ENCODE results near the gene PTPN14.

PTPN14 gene

DNA sequence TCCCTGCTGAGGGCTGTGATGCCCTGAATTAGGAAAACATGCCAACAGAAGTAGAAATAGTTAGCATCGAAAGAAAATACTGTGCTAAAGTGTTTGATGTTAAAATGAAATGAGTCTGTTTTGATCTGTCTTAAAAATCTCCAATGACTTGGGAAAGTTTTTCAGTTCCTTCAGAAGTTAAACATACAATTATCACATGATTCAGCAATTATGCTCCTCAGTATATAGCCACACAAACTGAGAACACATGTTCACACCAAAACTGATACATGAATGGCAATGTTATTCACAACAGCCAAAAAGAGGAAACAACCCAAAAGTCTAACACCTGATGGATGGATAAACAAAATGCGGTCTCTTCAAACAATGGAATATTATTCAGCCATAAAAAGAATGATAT, 130.6 kb downstream of the PTPN14 start:
- no peak for DNase-seq (ENCODE audit: extremely low read depth, low read depth)
- TF ChIP-seq CTCF (IDR thresholded peaks at IDR 0.05; ENCODE audit: low read depth, low read length), result no peak

DNA sequence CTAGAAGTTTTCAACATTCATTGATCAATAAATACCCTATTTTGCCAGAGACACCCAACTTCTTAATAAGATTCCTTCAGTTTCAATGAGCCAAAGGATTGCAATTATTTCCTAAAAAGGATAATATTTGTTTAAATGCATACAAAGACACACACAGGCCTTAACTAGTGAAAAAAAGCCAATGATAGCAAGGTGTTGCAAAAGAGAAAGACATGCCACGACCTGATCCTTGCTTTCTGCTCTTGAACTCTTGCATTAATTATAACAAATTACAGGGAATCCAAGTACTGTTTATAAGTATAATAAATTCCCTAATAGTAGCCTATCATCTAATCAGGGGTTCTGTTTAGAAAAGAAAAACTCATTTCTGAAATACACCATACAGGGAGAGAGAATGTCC, 131.1 kb downstream of the PTPN14 start:
- DNase-seq (ENCODE audit: extremely low read depth, low read depth), result no peak
- no peak for TF ChIP-seq CTCF (IDR thresholded peaks at IDR 0.05; ENCODE audit: low read depth, low read length)

GRCh38 chr1:214419650-214420049, 131.8 kb downstream of the PTPN14 start:
- DNase-seq (ENCODE audit: extremely low read depth, low read depth), result no peak
- no peak for TF ChIP-seq CTCF (IDR thresholded peaks at IDR 0.05; ENCODE audit: low read depth, low read length)

DNA sequence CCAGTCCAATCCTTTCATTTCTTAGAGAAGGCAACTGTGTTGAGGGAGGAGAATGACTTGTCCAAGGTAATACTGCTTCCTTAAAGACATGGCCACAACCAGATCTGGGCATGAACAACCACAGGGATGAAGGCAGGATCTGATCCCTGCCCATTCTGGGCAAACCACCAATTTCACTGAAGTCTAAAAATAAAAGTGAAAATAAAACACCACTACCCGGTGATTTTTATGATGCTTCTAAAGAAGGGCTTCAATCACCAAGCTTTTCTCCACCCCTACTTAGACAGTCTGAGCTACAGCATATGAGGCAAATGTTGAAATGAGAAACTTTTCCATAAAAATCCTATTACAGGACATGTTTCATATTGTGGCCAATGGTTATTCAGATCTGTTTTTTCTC, 133.0 kb downstream of the PTPN14 start:
- no peak for TF ChIP-seq CTCF (IDR thresholded peaks at IDR 0.05; ENCODE audit: low read depth, low read length)
- DNase-seq (ENCODE audit: extremely low read depth, low read depth), result no peak

GRCh38 chr1:214417545-214418210, 133.7 kb downstream of the PTPN14 start:
- DNase-seq (ENCODE audit: extremely low read depth, low read depth), result no peak
- TF ChIP-seq CTCF (IDR thresholded peaks at IDR 0.05; ENCODE audit: low read depth, low read length), result no peak

DNA sequence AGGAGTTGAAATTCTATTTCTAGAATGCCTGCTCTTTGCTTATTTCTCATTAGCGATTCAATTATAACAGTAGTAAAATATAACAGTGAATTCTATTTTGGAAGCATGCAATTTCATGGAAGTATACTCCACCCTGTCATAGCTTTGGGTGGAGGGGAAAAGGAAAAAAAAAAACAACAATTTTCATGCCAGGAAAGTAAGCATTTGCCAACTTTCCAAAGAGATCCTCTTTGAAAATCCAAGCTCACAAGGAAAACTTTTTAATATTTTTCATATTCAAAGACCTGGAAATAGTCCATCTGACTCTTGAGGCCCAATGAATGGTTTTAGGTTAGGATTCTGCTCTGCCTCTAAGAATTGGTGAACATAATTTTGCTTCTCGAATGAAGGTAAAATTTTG, 134.5 kb downstream of the PTPN14 start:
- no peak for DNase-seq (ENCODE audit: extremely low read depth, low read depth)
- no peak for TF ChIP-seq CTCF (IDR thresholded peaks at IDR 0.05; ENCODE audit: low read depth, low read length)

GRCh38 chr1:214416417-214416816, 135.0 kb downstream of the PTPN14 start:
- no peak for DNase-seq (ENCODE audit: extremely low read depth, low read depth)

More at GRCh38 chr1:214416417-214416816, 135.0 kb downstream of the PTPN14 start:
- no peak for TF ChIP-seq CTCF (IDR thresholded peaks at IDR 0.05; ENCODE audit: low read depth, low read length)

Measured in AG09319 (cell line).